Heart left ventricle (tissue), 13 donors: ENCODE results near the gene CINP.

ENCODE experiments used
- CTCF ChIP-seq, 12 donors: fragments of 200-600 bp; sonication (generic) in 4 of 12; IDR thresholded peaks; one replicate each; pipeline versions ENCODE4 v1.5.0 to v1.8.0; 2018 to 2022; ENCODE audit warnings: antibody characterized with exemption in 12 of 12, mild to moderate bottlenecking in 5 of 12
- POLR2A ChIP-seq, 2 donors: fragments of 450-650 bp; IDR thresholded peaks; one replicate each; pipeline ENCODE4 v1.6.1; 2017; ENCODE audit warnings: antibody characterized with exemption in 2 of 2, mild to moderate bottlenecking in 2 of 2, moderate library complexity in 2 of 2
- donor health status: ischemic (EF 13 %, LVEDD 7.1; RV severe dilation, severe dysfunction).
- donor health status: DM: no; HTN: yes; CAD: no.
- donor health status: DM: no; HTN: no; CAD: no.
- donor health status: ischemic (EF 25% LVEDD 6.9; RV normal size, moderate dysfunction).
- donor health status: ischemic (EF 25% LVEDD 5.7; RV mildly dilated, moderate dysfunction).
- donor health status: ischemic (EF 35%, LVEDD 5.7; RV mildly dilated, moderate dysfunction).
- donor health status: nonischemic (EF 11% LVEDD 7.7; RV severe dilation, severe dysfunction).
- donor health status: DM: yes; HTN: yes; CAD: no.
- donor health status: PGD.
- donor health status: ischemic (EF 29% LVEDD 5.4; RV normal size, mild dysfunction).
- donor health status: nonischemic (EF 23%, LVEDD 6.1; RV moderate dilation, normal function).

- no peak for TF ChIP-seq POLR2A (IDR thresholded peaks at IDR 0.05)
- no peak for TF ChIP-seq CTCF (IDR thresholded peaks at IDR 0.05)
Measured at GRCh38 chr14:102330806-102331205, 31.9 kb downstream of the CINP start.
